Measurements from ENCODE around the gene DNAH5.

The DNAH5 gene

GRCh38 chr5:13692172-13692571 is 252.3 kb downstream of the DNAH5 start:
- DNase-seq, result no peak

DNA sequence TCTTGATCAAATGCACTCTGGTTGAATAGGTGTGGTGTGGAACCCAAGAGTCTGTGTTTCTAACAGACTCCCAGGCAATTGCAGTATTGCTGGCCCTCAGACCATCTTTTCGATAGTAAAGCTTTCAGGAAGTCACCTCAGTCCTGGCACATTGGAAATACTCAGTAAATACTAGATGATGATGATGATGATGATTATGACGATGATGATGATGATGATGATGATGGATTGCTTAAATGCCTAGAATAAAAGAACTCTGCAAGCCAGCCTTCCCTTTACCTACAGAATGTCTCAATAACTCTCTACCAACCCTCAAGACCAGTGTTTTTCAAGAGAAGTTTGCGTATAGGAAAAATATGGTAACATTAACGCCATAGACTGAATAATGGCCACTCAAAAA is 268.0 kb downstream of the DNAH5 start:
- DNase-seq, result no peak

GRCh38 chr5:13674391-13674790 is 270.1 kb downstream of the DNAH5 start:
- no peak for DNase-seq

DNA sequence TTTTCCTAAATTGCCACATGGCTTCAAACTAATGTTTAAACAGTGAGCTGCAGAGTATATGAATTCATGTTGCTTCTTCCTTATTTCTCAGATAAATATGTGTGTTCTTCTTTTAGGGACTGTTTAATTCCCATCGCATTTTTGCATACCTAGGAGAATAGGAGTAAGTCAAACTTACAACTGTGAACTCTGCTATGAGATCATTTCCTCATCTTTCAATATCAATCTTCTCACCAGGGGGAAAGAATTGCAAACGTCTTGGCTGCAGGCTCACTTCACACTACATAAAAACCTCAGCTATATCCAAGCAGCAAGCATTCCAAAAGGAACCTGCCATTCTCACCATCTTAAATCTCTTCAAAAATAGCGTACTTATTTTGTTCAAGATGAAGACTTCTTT is 271.0 kb downstream of the DNAH5 start:
- no peak for DNase-seq

DNA sequence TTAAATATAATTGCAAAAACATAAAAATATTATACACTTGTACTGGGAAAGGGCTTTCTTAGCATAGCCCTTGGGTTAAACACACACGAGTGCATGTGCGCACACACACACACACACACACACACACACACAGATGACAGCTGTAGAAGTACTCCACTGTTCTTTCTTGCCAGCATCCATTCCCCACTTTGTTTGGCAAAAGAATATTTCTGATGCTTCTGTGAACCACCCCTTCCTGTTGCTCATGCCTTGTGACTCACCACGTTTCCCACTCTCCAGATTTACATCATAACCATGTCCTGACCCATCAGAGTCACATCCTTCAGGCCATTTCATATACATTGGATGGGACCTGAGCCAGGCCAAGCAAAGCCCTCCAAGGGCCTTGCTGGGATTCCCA is 280.1 kb downstream of the DNAH5 start:
- peak; percentile 2 for DNase-seq

DNA sequence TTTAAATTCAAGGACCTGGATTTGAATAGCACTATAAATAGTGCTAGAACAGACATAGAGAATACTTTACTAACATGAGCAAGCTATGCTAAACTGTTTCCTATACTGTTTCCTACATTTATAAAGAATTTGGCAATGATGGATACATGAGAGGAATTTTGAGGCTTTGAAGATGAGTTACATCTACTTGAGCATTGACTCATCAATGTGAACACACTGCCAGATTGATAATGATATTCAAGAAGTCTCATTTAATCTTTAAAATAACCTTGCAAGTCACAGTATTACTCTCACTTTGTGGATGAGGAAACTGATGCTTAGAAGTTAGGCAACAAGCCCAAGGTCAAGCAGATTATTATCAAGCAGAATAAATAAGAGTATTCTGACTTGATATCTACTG is 281.9 kb downstream of the DNAH5 start:
- DNase-seq, result no peak

GRCh38 chr5:13661272-13661671 is 283.2 kb downstream of the DNAH5 start:
- no peak for DNase-seq

DNA sequence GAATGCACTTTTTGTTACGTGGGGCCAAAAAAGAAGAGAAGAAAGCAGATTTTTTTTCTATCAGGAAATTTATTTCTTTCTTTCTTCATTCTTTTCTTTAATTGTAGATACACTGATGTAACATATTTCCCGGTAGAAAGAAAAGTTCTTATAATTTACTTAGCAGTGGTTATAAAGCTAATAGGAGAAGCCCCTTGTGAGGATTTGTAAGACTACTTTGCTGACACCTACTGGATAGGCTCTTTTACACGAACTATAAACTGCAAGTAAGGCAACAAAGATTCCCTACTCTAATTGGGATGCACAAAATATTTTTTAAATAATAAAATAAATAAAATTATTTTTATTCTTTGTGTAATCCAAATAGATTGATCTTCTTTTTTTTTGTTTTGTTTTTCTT is 284.4 kb downstream of the DNAH5 start:
- DNase-seq, result peak; percentile 35

GRCh38 chr5:13659391-13659790 is 285.1 kb downstream of the DNAH5 start:
- no peak for DNase-seq

DNA sequence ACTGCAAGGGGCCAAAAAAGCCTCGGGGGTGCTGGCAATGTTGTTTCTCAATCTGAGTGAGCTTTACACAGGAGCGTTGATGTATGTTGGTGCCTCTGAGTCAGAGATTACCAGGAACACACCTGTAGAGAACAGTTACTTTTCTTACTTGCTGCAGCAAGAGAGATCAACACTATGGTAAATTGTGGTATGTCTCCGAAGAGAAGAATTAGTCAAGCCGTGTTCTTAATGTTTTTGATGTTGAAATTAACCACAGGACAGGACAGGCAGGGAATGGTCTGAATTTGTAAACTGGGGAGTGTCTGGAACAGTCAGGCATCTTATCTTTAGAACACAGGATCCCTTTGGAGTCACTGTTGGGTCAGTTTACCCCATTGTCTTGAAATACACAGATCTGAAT is 285.7 kb downstream of the DNAH5 start:
- DNase-seq, result no peak

GRCh38 chr5:13658152-13658551 is 286.3 kb downstream of the DNAH5 start:
- DNase-seq, result no peak

GRCh38 chr5:13653709-13654108 is 290.8 kb downstream of the DNAH5 start:
- DNase-seq, result no peak

- DNase-seq, result no peak
Observed at GRCh38 chr5:13649656-13650055, 294.8 kb downstream of the DNAH5 start.

DNA sequence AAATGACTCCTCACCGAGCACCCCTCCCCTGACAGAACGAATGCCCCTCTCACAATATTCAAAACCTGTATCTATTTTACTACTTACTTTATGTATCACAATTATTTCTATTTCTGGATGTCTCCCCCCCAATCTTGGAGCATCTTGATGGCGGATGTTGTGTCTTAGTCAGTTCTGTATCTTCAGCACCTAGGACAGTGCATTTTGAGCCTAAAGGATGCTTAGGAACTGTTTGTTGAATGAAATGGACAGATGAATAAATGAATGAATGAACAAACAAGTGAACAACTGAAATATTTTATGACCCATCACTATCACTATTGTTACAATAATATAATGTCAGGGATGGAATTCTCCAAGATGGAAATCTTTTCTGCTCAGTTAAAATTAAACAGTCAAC is 295.7 kb downstream of the DNAH5 start:
- DNase-seq, result no peak

DNA sequence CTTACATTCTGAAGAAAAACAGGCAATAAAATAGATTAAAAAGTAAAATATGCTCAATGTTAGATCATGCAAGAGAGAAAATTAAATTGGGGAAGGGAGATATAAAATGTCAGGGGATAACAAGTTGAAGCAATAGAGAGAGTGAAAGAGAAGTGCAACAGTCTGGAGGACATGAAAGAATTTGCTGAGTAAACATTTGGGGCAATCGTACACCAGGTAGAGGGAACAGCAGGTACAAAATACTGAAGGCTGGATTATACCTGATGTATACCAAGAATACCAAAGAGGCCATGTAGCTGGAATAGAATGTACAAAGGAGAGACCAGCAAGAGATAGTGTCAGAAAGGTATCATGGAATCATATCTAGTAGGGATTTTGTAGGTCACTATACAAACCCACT is 300.8 kb downstream of the DNAH5 start:
- DNase-seq, result no peak

DNA sequence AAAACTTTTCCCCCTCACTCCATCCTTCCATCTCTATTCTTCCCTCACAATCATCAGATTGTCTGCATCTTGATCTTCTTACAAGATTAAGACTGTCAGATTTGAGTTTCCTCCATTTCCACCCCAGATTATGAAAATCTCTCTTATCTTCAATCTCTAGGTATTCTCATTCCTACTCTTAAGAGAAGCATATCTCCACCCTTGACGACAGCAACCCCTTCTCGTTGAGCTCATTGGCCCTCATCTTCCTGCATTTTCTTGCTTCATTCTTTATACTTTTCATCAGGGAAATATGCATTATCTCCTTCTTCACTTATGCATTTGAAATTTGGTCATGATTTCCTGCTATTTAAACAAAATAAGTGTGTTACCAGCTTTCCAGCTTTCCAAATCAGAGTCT is 301.3 kb downstream of the DNAH5 start:
- DNase-seq, result no peak

Data from eye (tissue), 1 donor.